HG03439 (cell line): ENCODE results near the gene CPT1C.

ENCODE experiments used
- ATAC-seq: cut with Tn5 transposase; IDR thresholded peaks from one replicate; pipeline ENCODE4 v1.9.1; 2021; ENCODE audit warnings: mild to moderate bottlenecking, moderate library complexity; ENCODE audit not compliant: unreplicated experiment

The CPT1C gene

DNA sequence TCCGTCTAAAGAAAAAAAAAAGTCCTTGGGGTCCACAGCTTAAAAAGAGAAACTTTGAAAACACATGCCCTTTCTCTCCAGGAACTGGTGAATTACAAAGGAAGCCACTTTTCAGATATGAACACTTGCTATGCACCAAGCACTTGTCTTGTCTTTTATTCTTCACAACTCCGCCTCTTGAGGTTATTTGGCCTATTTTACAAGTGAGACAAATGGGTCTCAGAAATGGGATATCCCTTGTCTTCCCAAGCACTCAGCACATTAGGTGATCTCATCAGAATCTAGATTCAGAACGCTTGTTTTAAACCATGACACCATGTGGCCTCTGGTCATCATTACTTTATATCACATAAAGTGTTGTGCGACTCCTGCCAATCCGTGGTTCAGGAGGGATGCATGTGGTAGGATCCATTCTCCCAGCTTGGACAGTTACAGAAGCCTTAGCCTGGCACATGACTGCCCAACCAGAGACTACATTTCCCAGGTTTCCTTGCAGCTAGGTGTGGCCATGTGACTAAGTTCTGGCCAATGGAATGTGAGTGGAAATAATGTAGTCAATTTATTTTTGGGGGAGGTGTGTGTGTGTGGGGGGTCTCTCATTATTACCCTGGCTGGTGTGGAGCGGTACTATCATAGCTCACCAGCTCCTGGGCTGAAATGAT, 58.3 kb downstream of the CPT1C start:
- no peak for ATAC-seq

DNA sequence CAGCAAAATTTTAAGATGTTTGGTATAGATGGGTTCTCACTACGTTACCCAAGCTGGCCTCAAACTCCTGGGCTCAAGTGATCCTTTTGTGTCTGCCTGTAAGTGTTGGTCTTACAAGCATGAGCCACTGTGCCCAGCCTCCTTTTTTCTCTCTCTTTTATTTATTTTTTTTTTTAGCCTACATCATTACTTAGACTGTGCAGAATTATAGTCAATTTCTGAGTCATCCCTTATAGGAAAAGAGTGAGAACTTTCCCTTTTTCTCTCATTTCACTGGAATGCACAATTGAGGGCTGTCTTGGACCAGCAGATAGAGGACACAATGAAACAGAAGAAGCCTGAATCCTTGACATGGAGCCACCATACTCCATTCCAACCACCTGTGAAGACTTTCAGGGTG, 58.9 kb downstream of the CPT1C start:
- no peak for ATAC-seq

DNA sequence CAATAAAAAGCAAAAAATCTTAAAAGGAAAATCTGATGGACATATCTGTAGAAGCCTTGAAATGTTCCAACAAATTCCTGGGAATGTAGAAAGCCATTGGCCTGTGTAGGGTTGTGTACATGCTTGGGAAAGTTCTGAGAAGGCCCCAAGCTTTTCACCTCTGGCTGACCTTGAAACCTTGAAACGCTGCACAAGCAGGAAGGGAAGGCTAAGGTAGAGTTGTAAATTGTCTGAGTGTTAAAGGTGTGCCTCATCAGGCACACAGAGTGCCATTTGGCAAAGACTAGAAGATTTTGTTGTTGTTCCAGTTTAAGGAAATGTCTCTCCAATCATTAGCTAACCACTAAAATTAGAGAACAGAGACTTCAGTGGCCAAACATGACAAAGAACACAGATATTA, 61.8 kb downstream of the CPT1C start:
- ATAC-seq, result no peak

DNA sequence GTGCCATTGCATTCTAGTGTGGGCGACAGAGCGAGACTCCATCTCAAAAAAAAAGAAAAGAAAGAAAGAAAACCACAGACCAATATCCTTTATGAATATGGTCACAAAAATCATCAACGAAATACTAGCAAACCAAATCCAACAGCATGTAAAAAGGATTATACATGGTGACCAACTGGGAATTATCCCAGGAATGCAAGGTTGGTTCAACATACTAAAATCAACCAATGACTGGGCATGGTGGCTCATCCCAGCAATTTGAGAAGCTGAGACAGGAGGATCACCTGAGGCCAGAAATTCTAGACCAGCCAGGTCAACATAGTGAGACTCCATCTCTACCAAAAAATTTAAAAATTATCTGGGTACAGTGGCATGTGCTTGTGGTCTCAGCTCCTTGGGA, 65.0 kb downstream of the CPT1C start:
- no peak for ATAC-seq

DNA sequence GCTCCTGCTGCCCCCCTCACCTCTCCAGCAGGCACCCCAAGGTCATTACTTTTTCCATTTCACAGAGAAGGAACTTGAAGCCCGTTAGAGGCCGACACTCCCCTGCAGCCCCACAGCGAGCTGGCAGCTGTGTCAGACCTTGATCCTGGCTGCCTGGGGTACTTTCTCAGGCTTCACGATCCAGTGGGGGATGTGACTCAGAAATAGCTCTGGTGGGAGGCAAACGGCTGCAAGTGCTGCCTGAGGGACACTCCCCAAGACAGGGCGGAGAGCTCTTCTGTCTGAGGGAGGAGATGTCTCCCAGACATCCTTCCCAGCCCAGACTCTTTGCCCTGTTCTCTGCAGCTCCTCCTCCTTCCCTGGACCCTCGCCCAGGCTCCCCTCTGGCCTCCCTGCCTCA, 67.4 kb downstream of the CPT1C start:
- no peak for ATAC-seq

DNA sequence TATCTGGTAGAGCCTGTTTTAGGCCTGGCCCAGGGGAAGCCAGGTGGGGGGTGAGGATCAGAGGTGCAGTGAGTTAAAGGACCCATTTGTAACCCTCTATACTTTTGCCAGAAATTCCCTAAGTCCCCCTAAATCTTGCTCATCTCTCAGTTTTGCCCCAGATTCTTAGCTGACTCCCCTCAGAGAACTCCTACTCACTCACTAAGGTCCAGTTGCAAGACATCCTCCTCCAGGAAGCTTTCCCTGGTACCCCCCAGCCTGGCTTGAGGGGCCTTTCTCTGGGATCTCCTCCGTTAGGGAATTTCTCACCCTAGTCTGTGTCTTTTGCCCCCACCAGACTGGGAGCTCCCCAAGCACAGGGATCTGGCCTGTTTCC, 70.3 kb downstream of the CPT1C start:
- ATAC-seq, result no peak

DNA sequence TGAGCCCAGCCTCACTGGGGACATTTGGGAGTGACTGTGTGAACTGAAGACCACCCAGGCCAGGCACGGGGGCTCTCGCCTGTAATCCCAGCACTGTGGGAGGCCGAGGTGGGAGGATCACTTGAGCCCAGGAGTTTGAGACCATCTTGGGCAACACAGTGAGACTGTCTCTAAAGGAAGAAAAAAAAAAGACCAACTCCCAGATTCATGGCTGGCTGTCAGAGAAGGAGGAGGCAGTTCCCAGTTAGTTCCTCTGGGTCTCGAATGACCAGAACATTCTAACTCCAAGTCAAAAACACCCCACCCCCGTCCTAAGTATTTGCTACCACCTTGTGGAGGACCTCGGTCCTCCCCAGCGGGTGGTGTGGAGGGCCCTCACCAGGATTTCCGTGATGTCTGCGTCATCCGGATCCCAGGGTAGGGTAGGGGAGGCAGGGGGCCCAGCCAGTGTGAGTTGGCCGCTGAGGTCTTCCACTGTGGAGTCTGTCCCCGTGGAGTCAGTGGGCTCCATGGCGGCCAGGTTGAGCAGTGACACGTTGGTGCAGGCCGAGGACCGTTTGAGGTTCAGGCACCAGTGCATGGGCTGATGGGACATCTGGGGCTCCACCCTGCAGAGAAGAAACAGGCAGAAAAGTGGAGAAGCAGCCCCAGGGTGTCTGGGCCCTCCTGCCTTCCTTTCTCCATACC, 70.9 kb downstream of the CPT1C start:
- ATAC-seq, result no peak

DNA sequence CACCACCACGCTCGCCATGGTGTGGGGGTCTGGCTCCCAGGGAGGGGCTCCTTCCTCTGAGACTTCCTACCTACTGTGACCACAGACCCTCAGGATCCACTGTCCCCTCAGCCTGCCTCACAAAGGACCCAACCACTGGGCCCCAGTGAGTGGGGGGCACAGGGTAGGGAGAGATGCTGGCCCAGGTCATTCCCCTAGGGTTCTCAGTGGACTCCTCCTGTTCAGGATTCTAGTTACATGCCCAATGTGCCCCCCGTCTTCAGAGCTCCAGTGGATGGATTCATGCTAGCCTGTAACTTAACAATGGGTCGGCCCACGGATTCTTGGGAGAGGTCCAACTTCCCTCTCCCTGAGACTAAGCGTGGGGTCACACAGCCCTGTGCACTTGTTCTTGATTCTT, 72.3 kb downstream of the CPT1C start, which contains the start of gene TSKS:
Gene TSKS (minus strand): TSS at position 77 of the 400 bp plus-strand sequence. CDS start 59 bp downstream, at position 18.
- no peak for ATAC-seq
